Suppressor macrophage treated with lipopolysaccharide for 4 hours (primary cell): ENCODE measurements around the gene ZGPAT.

ENCODE experiments used
- DNase-seq: peaks from one replicate; pipeline ENCODE4 v3.0.0-alpha.2; 2020

ZGPAT gene

GRCh38 chr20:63679799-63680305, 28.0 kb upstream of the ZGPAT start:
- no peak for DNase-seq

- DNase-seq = no peak
These were observed 27.4 kb upstream of the ZGPAT start for GRCh38 chr20:63680427-63680826.

GRCh38 chr20:63680857-63681608, 26.8 kb upstream of the ZGPAT start:
- no peak for DNase-seq

- no peak for DNase-seq
These were observed 26.2 kb upstream of the ZGPAT start for GRCh38 chr20:63681609-63682142.

GRCh38 chr20:63682384-63683139, 25.3 kb upstream of the ZGPAT start:
- peak; percentile 31 for DNase-seq

- no peak for DNase-seq
These were observed 22.4 kb upstream of the ZGPAT start for GRCh38 chr20:63685269-63686026.

GRCh38 chr20:63686094-63686491, 21.7 kb upstream of the ZGPAT start:
- DNase-seq = no peak

- DNase-seq = peak; percentile 99
These were observed 21.1 kb upstream of the ZGPAT start for GRCh38 chr20:63686492-63687321.

- DNase-seq = no peak
These were observed 20.2 kb upstream of the ZGPAT start for GRCh38 chr20:63687419-63688178.

- no peak for DNase-seq
These were observed 19.4 kb upstream of the ZGPAT start for GRCh38 chr20:63688228-63689045.

GRCh38 chr20:63689046-63690002, 18.5 kb upstream of the ZGPAT start:
- DNase-seq = no peak

GRCh38 chr20:63690003-63690897, 17.6 kb upstream of the ZGPAT start:
- no peak for DNase-seq

GRCh38 chr20:63690898-63691710, 16.7 kb upstream of the ZGPAT start:
- DNase-seq = no peak

GRCh38 chr20:63691711-63692435, 16.0 kb upstream of the ZGPAT start:
- no peak for DNase-seq

- DNase-seq = no peak
These were observed 15.3 kb upstream of the ZGPAT start for GRCh38 chr20:63692436-63693082.
